ENCODE measurements around the gene F13A1.
"Not testable (repeated sequence)": the region's sequence is repeated elsewhere in the genome, so short reads cannot be mapped to it uniquely, and the experiment has no call there.

F13A1 gene

GRCh38 chr6:6317825-6318733 is 2.4 kb downstream of the F13A1 start:
- no peak for DNase-seq

- no peak for DNase-seq
These were observed 3.1 kb downstream of the F13A1 start for GRCh38 chr6:6317386-6317785.

- peak in 1 of 4 experiments; percentile 8 for DNase-seq
These were observed 4.8 kb downstream of the F13A1 start for GRCh38 chr6:6315660-6316059.

GRCh38 chr6:6314596-6314995 is 5.9 kb downstream of the F13A1 start:
- DNase-seq: no peak

GRCh38 chr6:6312901-6313441 is 7.5 kb downstream of the F13A1 start:
- no peak for DNase-seq

- DNase-seq: no peak
These were observed 14.9 kb downstream of the F13A1 start for GRCh38 chr6:6305575-6305974.

- not testable (repeated sequence) for DNase-seq
These were observed 20.1 kb downstream of the F13A1 start for GRCh38 chr6:6300383-6300782.

GRCh38 chr6:6293317-6293716 is 27.1 kb downstream of the F13A1 start:
- DNase-seq: no peak

- DNase-seq: no peak
These were observed 33.0 kb downstream of the F13A1 start for GRCh38 chr6:6287415-6287814.

- no peak for DNase-seq
These were observed 34.8 kb downstream of the F13A1 start for GRCh38 chr6:6285679-6286078.

GRCh38 chr6:6284221-6284966 is 36.1 kb downstream of the F13A1 start:
- no peak for DNase-seq

- DNase-seq: no peak
These were observed 36.7 kb downstream of the F13A1 start for GRCh38 chr6:6283746-6284145.

- no peak for DNase-seq
These were observed 37.7 kb downstream of the F13A1 start for GRCh38 chr6:6282716-6283115.

- DNase-seq: no peak
These were observed 43.0 kb downstream of the F13A1 start for GRCh38 chr6:6277413-6277812.

GRCh38 chr6:6270948-6271535 is 49.4 kb downstream of the F13A1 start:
- no peak for DNase-seq

- no peak for DNase-seq
These were observed 60.2 kb downstream of the F13A1 start for GRCh38 chr6:6260196-6260722.

- DNase-seq: no peak
These were observed 63.6 kb downstream of the F13A1 start for GRCh38 chr6:6256886-6257285.

GRCh38 chr6:6256259-6256658 is 64.2 kb downstream of the F13A1 start:
- no peak for DNase-seq

- no peak for DNase-seq
These were observed 68.7 kb downstream of the F13A1 start for GRCh38 chr6:6251555-6252280.

- no peak for DNase-seq
These were observed 71.8 kb downstream of the F13A1 start for GRCh38 chr6:6248651-6249050.

- no peak for DNase-seq
These were observed 73.9 kb downstream of the F13A1 start for GRCh38 chr6:6246544-6246943.

- no peak for DNase-seq
These were observed 75.8 kb downstream of the F13A1 start for GRCh38 chr6:6244624-6245023.
